Measurements from ENCODE around the gene TGFB3.

DNA sequence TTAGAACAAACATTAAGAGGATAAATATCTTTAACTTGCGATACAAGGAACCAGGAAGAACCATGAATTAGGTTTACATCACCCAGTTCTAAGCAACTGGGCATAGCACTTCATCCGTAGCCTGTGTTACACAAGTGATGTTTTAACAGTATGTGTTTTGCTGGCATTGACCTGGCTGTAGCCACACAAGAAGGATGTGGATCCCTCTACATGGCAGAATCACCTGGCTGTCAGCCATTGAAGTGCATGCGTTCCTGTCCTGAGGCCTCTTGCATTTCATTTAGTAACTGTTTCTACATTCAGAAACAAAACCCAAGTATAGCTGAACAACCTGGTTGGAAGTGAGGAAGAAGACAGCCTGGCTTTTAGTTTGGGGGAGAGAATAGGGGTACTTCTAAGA lies 72.2 kb downstream of the TGFB3 start:
- TF ChIP-seq, protein P1, sequence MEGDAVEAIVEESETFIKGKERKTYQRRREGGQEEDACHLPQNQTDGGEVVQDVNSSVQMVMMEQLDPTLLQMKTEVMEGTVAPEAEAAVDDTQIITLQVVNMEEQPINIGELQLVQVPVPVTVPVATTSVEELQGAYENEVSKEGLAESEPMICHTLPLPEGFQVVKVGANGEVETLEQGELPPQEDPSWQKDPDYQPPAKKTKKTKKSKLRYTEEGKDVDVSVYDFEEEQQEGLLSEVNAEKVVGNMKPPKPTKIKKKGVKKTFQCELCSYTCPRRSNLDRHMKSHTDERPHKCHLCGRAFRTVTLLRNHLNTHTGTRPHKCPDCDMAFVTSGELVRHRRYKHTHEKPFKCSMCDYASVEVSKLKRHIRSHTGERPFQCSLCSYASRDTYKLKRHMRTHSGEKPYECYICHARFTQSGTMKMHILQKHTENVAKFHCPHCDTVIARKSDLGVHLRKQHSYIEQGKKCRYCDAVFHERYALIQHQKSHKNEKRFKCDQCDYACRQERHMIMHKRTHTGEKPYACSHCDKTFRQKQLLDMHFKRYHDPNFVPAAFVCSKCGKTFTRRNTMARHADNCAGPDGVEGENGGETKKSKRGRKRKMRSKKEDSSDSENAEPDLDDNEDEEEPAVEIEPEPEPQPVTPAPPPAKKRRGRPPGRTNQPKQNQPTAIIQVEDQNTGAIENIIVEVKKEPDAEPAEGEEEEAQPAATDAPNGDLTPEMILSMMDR (conservative IDR thresholded peaks at IDR 0.05; ENCODE audit: low read length): no peak
- no peak for TF ChIP-seq EZH2phosphoT487 (IDR thresholded peaks at IDR 0.05; ENCODE audit: borderline replicate concordance, low read depth, low read length)
